Fibroblast of villous mesenchyme (primary cell): ENCODE measurements around the gene FAM168A. TPM values are rescaled to one million over a fixed set of nuclear protein-coding genes. Genes with fewer than 3 reads are reported as not detected.
"Not testable (repeated sequence)": the region's sequence is repeated elsewhere in the genome, so short reads cannot be mapped to it uniquely, and the experiment has no call there.

Source experiments
- DNase-seq: peaks from one replicate; pipeline ENCODE4 v3.0.0-alpha.2; 2010; ENCODE audit warnings: low read depth
- H3K4me3 ChIP-seq: 2 replicates; pipeline ENCODE4 v1.5.1; 2011; ENCODE audit warnings: low read depth, mild to moderate bottlenecking, low read length
- total RNA-seq: library from RNA; depleted of rRNA; stranded (reverse); fragments of >200 nt; gene quantifications from 2 replicates; pipeline ENCODE4 v1.2.3, GENCODE V29; 2012
- TF ChIP-seq, protein P1 (sequence below): IDR thresholded peaks from 2 replicates; pipeline ENCODE4 v1.5.1; 2012; ENCODE audit warnings: low read depth, mild to moderate bottlenecking, low read length; ENCODE audit not compliant: insufficient read depth

Gene FAM168A
- total RNA-seq, 1 donor = 22.5 TPM

DNA sequence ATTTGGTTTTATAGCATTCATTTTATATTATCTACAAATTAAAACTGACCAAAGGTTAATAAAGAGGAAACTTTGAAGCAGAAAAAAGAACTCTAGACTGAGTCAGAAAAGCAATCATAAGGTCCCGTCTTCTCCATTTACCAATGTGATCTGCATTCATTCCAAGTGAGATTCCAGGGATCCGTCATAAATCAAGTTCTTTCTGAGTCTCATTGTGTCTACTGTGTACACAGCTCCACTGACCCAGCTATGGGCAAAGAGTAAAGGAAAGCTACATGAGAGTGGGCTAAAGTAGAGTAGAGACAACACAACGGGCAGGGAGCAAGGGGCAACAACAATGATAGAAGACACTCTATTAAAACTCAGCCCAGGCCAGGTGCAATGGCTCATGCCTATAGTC, 15.3 kb downstream of the FAM168A start:
- H3K4me3 ChIP-seq = no peak overlapping the region
- TF ChIP-seq, protein P1, sequence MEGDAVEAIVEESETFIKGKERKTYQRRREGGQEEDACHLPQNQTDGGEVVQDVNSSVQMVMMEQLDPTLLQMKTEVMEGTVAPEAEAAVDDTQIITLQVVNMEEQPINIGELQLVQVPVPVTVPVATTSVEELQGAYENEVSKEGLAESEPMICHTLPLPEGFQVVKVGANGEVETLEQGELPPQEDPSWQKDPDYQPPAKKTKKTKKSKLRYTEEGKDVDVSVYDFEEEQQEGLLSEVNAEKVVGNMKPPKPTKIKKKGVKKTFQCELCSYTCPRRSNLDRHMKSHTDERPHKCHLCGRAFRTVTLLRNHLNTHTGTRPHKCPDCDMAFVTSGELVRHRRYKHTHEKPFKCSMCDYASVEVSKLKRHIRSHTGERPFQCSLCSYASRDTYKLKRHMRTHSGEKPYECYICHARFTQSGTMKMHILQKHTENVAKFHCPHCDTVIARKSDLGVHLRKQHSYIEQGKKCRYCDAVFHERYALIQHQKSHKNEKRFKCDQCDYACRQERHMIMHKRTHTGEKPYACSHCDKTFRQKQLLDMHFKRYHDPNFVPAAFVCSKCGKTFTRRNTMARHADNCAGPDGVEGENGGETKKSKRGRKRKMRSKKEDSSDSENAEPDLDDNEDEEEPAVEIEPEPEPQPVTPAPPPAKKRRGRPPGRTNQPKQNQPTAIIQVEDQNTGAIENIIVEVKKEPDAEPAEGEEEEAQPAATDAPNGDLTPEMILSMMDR = no peak
- no peak for DNase-seq

DNA sequence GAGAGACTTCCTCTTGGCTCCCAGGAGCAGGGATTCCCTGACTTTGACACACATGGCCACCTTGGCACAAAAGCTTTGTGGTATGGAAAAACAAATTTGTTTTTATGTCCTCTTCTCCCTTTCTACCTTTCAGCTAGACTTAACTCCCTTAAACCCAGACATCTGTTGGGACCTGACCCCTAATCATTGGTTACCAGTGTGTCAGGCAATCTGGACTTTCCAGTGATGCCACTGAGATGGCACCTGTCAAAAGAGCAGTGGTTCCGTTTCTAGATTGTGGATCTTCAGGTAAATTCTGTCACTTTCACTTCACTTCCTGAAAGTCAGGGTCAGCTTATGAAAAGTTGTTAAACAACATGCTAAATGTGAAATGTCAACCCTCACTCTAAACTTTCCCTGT, 17.2 kb downstream of the FAM168A start:
- not testable (repeated sequence) for DNase-seq, H3K4me3 ChIP-seq

DNA sequence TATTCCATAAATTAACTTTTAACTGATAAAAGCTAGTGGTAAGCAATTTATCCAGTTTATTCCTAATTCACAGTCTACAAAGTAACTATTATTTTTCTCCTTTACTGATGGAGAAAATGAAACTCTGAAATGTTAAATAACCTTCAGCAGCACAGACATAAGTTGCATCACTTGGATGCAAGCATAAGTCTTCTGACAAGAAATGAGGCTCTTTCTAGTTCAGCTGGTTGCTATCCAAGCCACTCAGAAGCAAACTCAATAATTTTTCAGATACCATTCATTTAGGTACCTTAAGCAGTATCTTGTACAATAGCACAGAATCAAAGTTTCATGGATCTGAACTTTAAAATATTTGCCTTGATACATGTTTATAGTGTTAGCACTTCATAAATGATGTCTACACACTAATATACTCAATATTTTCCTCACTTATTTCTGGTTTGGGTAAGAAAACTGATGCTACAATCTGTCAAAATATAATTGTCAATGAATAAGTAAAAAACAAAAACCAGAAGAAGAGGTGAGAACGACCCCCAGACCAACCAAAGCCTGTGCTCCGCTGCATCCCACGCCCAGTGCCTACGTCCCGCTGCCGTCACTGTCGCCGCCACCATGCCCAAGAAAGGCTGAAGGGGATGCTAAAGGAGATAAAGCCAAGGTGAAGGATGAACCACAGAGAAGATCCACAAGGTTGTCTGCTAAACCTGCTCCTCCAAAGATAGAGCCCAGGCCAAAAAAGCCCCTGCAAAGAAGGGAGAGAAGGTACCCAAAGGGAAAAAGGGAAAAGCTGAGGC, 18.1 kb downstream of the FAM168A start:
- TF ChIP-seq, protein P1 = no peak
- no peak for DNase-seq
- no peak overlapping the region for H3K4me3 ChIP-seq

DNA sequence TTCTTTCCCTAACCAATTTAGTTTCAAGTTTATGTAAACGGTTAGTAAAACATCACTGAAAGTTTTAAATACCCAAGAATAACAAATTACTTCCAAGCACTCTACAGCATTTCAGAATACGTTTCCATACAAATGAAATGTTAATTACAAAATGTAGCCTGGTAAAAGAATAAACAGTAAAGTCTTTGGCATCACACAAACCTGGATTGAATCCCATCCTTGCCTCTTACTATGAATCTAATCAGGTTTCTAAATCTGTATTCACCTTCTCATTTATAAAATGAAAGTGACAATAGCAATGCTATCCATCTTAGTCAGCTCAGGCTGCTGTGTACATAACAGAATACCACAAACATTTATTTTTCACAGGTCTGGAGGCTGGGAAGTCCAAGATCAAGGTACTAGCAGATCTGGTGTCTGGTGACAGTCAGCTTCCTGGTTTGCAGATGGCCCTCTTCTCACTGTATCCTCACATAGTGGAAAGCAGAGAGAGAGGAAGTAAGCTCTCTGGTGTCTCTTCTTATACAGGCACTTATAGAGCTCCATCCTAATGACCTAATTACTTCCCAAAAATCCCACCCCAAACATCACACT, 19.2 kb downstream of the FAM168A start:
- no peak overlapping the region for H3K4me3 ChIP-seq
- TF ChIP-seq, protein P1 = no peak
- DNase-seq = peak; percentile 10

DNA sequence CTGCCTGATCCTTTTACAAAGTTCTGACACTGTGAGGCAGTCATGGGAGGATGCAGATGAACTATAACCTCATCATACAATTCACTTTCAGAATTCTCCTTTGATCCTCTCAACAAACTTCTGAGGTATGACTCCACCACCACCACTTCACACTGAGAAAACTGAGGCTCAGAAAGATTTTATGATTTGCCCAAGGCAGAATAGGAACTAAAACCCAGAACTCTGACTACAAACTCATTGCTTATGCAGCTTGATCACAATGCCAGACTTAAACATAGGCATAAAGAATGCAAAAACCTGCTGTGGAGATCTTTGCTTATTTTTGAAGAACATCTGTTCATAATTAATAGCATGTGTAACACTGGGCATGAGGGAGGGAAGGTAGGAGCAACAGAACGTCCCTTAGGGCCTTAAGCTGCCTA, 20.4 kb downstream of the FAM168A start:
- H3K4me3 ChIP-seq = no peak overlapping the region
- DNase-seq = peak; percentile 62
- TF ChIP-seq, protein P1 = no peak

DNA sequence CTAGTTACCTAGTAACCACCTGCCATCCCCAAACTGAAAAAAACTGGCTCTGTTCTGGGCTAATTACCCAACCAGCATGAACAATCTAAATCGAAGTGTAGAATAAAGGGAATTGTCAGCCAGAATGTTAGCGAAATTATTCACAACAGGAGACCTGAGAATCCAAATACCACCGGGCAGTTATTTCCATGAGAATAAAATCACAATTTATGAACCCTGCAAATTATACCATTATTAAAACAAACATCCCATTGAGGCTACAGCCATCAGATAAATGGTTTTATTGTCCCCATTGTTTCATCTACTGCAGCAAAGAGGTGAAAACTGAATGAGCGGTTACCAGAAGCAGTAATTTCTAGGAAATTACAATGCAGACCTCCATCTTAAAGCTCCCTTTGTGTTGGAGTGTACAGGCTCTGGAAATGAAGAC, 21.7 kb downstream of the FAM168A start:
- TF ChIP-seq, protein P1 = no peak
- H3K4me3 ChIP-seq = no peak overlapping the region
- no peak for DNase-seq

DNA sequence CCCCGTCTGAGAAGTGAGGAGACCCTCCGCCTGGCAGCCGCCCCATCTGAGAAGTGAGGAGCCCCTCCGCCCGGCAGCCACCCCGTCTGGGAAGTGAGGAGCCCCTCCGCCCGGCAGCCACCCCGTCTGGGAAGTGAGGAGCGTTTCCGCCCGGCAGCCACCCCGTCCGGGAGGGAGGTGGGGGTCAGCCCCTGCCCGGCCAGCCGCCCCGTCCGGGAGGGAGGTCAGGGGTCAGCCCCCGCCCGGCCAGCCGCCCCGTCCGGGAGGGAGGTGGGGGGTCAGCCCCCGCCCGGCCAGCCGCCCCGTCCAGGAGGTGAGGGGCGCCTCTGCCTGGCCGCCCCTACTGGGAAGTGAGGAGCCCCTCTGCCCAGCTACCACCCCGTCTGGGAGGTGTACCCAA, 25.9 kb downstream of the FAM168A start:
- H3K4me3 ChIP-seq, DNase-seq: not testable (repeated sequence)

DNA sequence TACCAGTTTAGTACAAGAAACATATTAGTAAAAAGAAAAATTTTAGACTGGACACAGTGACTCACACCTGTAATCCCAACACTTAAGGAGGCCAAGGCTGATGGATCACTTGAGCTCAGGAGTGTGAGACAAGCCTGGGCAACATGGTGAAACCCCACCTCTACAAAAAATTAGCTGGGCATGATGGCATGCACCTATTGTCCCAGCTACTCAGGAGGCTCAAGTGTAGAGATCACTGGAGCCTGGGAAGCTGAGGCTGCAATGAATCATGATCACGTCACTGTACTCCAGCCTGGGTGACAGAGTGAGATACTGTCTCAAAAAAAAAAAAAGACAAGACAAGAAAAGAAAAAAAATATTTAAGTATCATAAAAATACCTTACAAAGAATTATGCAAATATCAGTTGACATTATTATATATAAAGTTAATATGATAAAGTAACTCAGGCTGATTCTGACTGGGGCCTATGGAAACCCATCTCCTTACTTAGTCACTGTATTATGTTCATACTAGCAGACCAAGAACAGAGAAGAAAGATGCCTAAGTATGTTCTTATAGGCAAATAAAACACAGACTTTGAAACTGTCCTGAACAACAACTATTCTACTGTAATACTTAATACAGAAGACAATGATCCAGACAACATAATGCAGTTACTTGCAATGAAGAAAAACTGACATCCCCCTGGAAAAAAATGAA, 27.3 kb downstream of the FAM168A start:
- no peak overlapping the region for H3K4me3 ChIP-seq
- no peak for DNase-seq
- TF ChIP-seq, protein P1 = no peak
